T-cell (primary cell): ENCODE measurements around the gene NFIA. TPM values are rescaled to one million over a fixed set of nuclear protein-coding genes. Genes with fewer than 3 reads are reported as not detected.

Source experiments
- ATAC-seq, 4 experiments: fragments of 200-7000 bp in 3 of 4; fragments of 150-1000 bp in 1 of 4; cut with Tn5 transposase; replicated peaks in 1 of 4; 1 replicate in 3 of 4; 2 replicates in 1 of 4; pipeline ENCODE4 v1.10.0; 2021; ENCODE audit warnings: moderate library complexity in 3 of 4, mild to moderate bottlenecking in 2 of 4, moderate number of reproducible peaks in 1 of 4
- CTCF ChIA-PET, 2 donors: fragments of 300-600 bp; sonication (Branson Sonifier 250); formaldehyde crosslinking; loops; one replicate each; lab custom pipeline; 2022; ENCODE audit warnings: antibody characterized with exemption in 2 of 2; lab: Charles Lee
- POLR2A ChIA-PET, 2 donors: fragments of 300-600 bp; sonication (Branson Sonifier 250); formaldehyde crosslinking; loops; one replicate each; lab custom pipeline; 2022; ENCODE audit warnings: antibody characterized with exemption in 2 of 2; lab: Charles Lee
- DNase-seq, 35 experiments: peaks; one replicate each; pipeline versions ENCODE4 v3.0.0 to v3.0.0-alpha.2; 2013 to 2023
- H3K27ac ChIP-seq: one replicate; pipeline ENCODE4 v1.5.1; 2013; ENCODE audit warnings: low read length
- H3K27me3 ChIP-seq, 2 experiments: replicated peaks in 1 of 2; 1 replicate in 1 of 2; 2 replicates in 1 of 2; pipeline versions ENCODE4 v1.6.1 to v1.7.0; 2013; ENCODE audit warnings: low read length in 1 of 2, mixed read lengths in 1 of 2; ENCODE audit not compliant: control insufficient read depth in 2 of 2, insufficient read depth in 2 of 2; ENCODE audit errors: extremely low read depth in 1 of 2
- H3K36me3 ChIP-seq, 2 donors: 1 replicate in 1 of 2; 2 replicates in 1 of 2; pipeline versions ENCODE4 v1.6.1 to v1.7.0; 2013; ENCODE audit warnings: low read length in 1 of 2; ENCODE audit not compliant: control insufficient read depth in 2 of 2, insufficient read depth in 1 of 2; ENCODE audit errors: extremely low read depth in 1 of 2
- H3K4me1 ChIP-seq, 2 experiments: 1 replicate in 1 of 2; 2 replicates in 1 of 2; pipeline versions ENCODE4 v1.6.1 to v1.7.0; 2013; ENCODE audit warnings: low read length in 2 of 2, mixed read lengths in 1 of 2; ENCODE audit not compliant: insufficient read depth in 2 of 2, control insufficient read depth in 1 of 2; ENCODE audit errors: extremely low read depth in 1 of 2
- H3K4me3 ChIP-seq, 2 donors: 1 replicate in 1 of 2; 2 replicates in 1 of 2; pipeline versions ENCODE4 v1.5.1 to v1.7.0; 2013; ENCODE audit warnings: mild to moderate bottlenecking in 2 of 2, low read length in 1 of 2, moderate library complexity in 1 of 2; ENCODE audit not compliant: control insufficient read depth in 1 of 2; ENCODE audit errors: extremely low read depth in 1 of 2
- H3K9me3 ChIP-seq: 2 replicates; pipeline ENCODE4 v1.7.0; 2013
- H3K27ac Mint-ChIP-seq, 2 donors: one replicate each; pipeline ENCODE4 v1.8.0; 2020 to 2021; ENCODE audit warnings: mild to moderate bottlenecking in 2 of 2, mixed read lengths in 2 of 2
- H3K27me3 Mint-ChIP-seq, 2 donors: one replicate each; pipeline ENCODE4 v1.8.0; 2021 to 2022; ENCODE audit warnings: mixed read lengths in 2 of 2
- H3K36me3 Mint-ChIP-seq: one replicate; pipeline ENCODE4 v1.8.0; 2021; ENCODE audit warnings: mixed read lengths
- H3K4me1 Mint-ChIP-seq, 3 donors: one replicate each; pipeline ENCODE4 v1.8.0; 2020 to 2022; ENCODE audit warnings: mixed read lengths in 3 of 3, mild to moderate bottlenecking in 1 of 3
- H3K4me3 Mint-ChIP-seq, 3 donors: one replicate each; pipeline ENCODE4 v1.8.0; 2020 to 2022; ENCODE audit warnings: mild to moderate bottlenecking in 3 of 3, mixed read lengths in 3 of 3, moderate library complexity in 3 of 3
- H3K9me3 Mint-ChIP-seq, 3 donors: one replicate each; pipeline ENCODE4 v1.8.0; 2020 to 2022; ENCODE audit warnings: mixed read lengths in 3 of 3
- WGBS: methylation state at CpG from one replicate; pipeline ENCODE4 v1.1.5; 2013; ENCODE audit warnings: missing lambda C conversion rate; ENCODE audit not compliant: insufficient coverage; 5-methylcytosine and 5-hydroxymethylcytosine counted together
- total RNA-seq, 35 experiments: library from RNA in 6 of 35; stranded (reverse) in 6 of 35; fragments of 120-200 nt in 1 of 35; gene quantifications; one replicate each; pipeline versions ENCODE4 v1.2.1 to v1.2.4 and lab custom pipeline; 2013 to 2026

The NFIA gene
- total RNA-seq, 5 donors from 2014 or later (not counting 1 experiment from before 2014, with no cell fraction given), result 5.1 to 10.1 (median 7.1) TPM

GRCh38 chr1:61047061-61047460 is 35.3 kb upstream of the NFIA start:
- H3K9me3 Mint-ChIP-seq, result no peaks in the 10 kb centered on the region
- Histone ChIP-seq H3K27ac (no peak overlapping the region), H3K4me3 (no peak overlapping the region), H3K9me3 (no peaks in the 10 kb centered on the region), H3K27me3 (peaks cover 0 to 39% of the 10 kb centered on the region in 2 experiments), H3K36me3 (no peaks in the 10 kb centered on the region), H3K4me1 (peaks cover under 1 to 24% of the 10 kb centered on the region in 2 experiments)
- peaks cover 22 to 24% of the 10 kb centered on the region in 2 donors for H3K27me3 Mint-ChIP-seq
- DNase-seq (no peak), ATAC-seq (no peak)
- H3K27ac Mint-ChIP-seq, result no peak overlapping the region
- POLR2A ChIA-PET, result no interaction called here
- no peaks in the 10 kb centered on the region for H3K36me3 Mint-ChIP-seq
- CTCF ChIA-PET, result interaction anchor here (0.6 to 1.4 kb wide), 3 partner anchors 8 to 30 kb away, joined by 3 read pairs; no protein-coding TSS in a partner anchor
- no peak overlapping the region for H3K4me3 Mint-ChIP-seq
- H3K4me1 Mint-ChIP-seq, result peaks cover 6 to 18% (median 17%) of the 10 kb centered on the region in 3 donors
- no CpG with 5 or more reads among the region's 3 CpGs for WGBS

DNA sequence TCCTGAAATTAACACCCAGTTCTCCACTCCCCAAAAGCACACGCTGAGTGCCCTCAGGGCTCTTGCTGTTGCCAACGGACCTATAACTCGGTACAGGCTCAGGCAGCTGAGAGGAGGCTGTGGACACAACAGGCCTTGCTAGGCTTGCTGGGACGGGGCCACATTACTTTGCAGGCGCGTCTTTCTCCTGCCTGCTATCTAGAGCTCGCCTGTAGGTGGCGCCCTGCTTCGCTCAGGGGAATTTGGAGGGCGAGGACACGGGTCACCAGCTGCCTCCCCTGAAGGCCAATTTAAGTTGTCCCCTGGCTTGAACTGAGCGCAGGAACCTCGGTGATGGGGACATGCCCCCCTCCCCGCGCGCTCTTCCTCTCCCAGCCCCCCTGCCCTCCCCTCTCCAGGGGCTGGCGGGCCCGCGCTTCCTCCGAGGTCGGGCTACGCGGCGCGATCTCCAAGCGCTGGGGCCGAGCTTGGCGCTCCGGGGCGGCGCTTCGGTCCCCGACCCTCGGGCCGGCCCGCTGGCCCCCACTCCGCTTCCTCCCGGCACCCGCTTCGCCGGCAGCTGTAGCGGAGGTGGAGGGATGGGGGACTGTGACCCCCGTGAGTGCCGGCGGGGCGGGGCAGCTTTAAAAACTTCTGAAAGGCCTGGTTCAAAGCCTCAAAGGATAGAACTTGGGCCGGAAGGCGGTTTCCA is 32.4 kb upstream of the NFIA start:
- peaks cover 33 to 36% of the 10 kb centered on the region in 2 donors for H3K27me3 Mint-ChIP-seq
- Histone ChIP-seq H3K36me3 (no peaks in the 10 kb centered on the region), H3K9me3 (no peaks in the 10 kb centered on the region), H3K27ac (no peak overlapping the region), H3K27me3 (peaks cover 5 to 48% of the 10 kb centered on the region in 2 experiments), H3K4me1 (peaks cover 14 to 36% of the 10 kb centered on the region in 2 experiments), H3K4me3 (peak overlapping the region; percentile 62 to 78)
- ChIA-PET CTCF (interaction anchor here (0.6 to 2.2 kb wide), 42 partner anchors 9 to 642 kb away, joined by 3 to 39 read pairs (median 4); no protein-coding TSS in a partner anchor), POLR2A (interaction anchor here (0.6 to 2.5 kb wide), 4 partner anchors 28 to 410 kb away, joined by 4 to 20 read pairs (median 6); no protein-coding TSS in a partner anchor)
- DNase-seq (peak; percentile 59 to 92 (median 82)), ATAC-seq (peak; percentile 79 to 85 (median 82))
- peak overlapping the region; percentile 59 to 81 (median 71) for H3K4me3 Mint-ChIP-seq
- H3K4me1 Mint-ChIP-seq, result peaks cover 24 to 30% (median 28%) of the 10 kb centered on the region in 3 donors
- under 1% methylated on average over 39 of the region's 48 CpGs for WGBS
- H3K27ac Mint-ChIP-seq, result no peak overlapping the region
- H3K9me3 Mint-ChIP-seq, result no peaks in the 10 kb centered on the region
- no peaks in the 10 kb centered on the region for H3K36me3 Mint-ChIP-seq

GRCh38 chr1:61050541-61051442 is 31.6 kb upstream of the NFIA start:
- no peak overlapping the region for H3K27ac Mint-ChIP-seq
- POLR2A ChIA-PET, result interaction anchor here (1.7 to 2.5 kb wide), 2 partner anchors 27 kb away, joined by 7 to 20 read pairs; no protein-coding TSS in a partner anchor
- no peaks in the 10 kb centered on the region for H3K36me3 Mint-ChIP-seq

GRCh38 chr1:61051443-61051718 is 31.0 kb upstream of the NFIA start:
- no peaks in the 10 kb centered on the region for H3K9me3 Mint-ChIP-seq
- Histone ChIP-seq H3K36me3 (no peaks in the 10 kb centered on the region), H3K4me1 (peaks cover 14 to 36% of the 10 kb centered on the region in 2 experiments), H3K27me3 (peaks cover 11 to 48% of the 10 kb centered on the region in 2 experiments), H3K4me3 (peak overlapping the region in 1 of 2 donors; percentile 78), H3K27ac (no peak overlapping the region), H3K9me3 (no peaks in the 10 kb centered on the region)
- ChIA-PET POLR2A (interaction anchor here in 1 of 2 donors (2.5 kb wide), 1 partner anchor 26 kb away, joined by 20 read pairs; no protein-coding TSS in a partner anchor), CTCF (interaction anchor here in 1 of 2 donors (1.0 to 3.6 kb wide), 3 partner anchors 19 to 53 kb away, joined by 3 to 21 read pairs (median 4); no protein-coding TSS in a partner anchor)
- H3K4me3 Mint-ChIP-seq, result peak overlapping the region; percentile 59 to 74 (median 73)
- DNase-seq (no peak), ATAC-seq (no peak)
- H3K27me3 Mint-ChIP-seq, result peaks cover 41% of the 10 kb centered on the region in 2 donors
- WGBS, result no CpG with 5 or more reads among the region's 4 CpGs
- H3K4me1 Mint-ChIP-seq, result peaks cover 27 to 33% (median 29%) of the 10 kb centered on the region in 3 donors
- H3K27ac Mint-ChIP-seq, result no peak overlapping the region
- H3K36me3 Mint-ChIP-seq, result no peaks in the 10 kb centered on the region

More at GRCh38 chr1:61050541-61051442, 31.6 kb upstream of the NFIA start:
- DNase-seq (peak in 1 of 35 experiments; percentile 43), ATAC-seq (peak; percentile 36 to 49 (median 43))
- no peaks in the 10 kb centered on the region for H3K9me3 Mint-ChIP-seq
- no peaks in the 10 kb centered on the region for H3K9me3 ChIP-seq
- H3K4me3 Mint-ChIP-seq, result peak overlapping the region; percentile 59 to 81 (median 73)
- H3K4me3 ChIP-seq, result peak overlapping the region; percentile 62 to 78
- CTCF ChIA-PET, result interaction anchor here (0.6 to 3.6 kb wide), 35 partner anchors 8 to 538 kb away, joined by 3 to 39 read pairs (median 4); no protein-coding TSS in a partner anchor
- H3K4me1 ChIP-seq, result peaks cover 14 to 36% of the 10 kb centered on the region in 2 experiments
- WGBS, result 2% methylated on average over 61 of the region's 85 CpGs
- peaks cover 11 to 48% of the 10 kb centered on the region in 2 experiments for H3K27me3 ChIP-seq
- H3K4me1 Mint-ChIP-seq, result peaks cover 24 to 30% (median 28%) of the 10 kb centered on the region in 3 donors
- no peaks in the 10 kb centered on the region for H3K36me3 ChIP-seq
- peaks cover 36 to 38% of the 10 kb centered on the region in 2 donors for H3K27me3 Mint-ChIP-seq
- H3K27ac ChIP-seq, result no peak overlapping the region

GRCh38 chr1:61051719-61052394 is 30.5 kb upstream of the NFIA start:
- Mint-ChIP-seq H3K4me1 (peaks cover 32 to 36% (median 33%) of the 10 kb centered on the region in 3 donors), H3K4me3 (peak overlapping the region; percentile 31 to 83 (median 52)), H3K27ac (no peak overlapping the region), H3K9me3 (no peaks in the 10 kb centered on the region), H3K36me3 (no peaks in the 10 kb centered on the region), H3K27me3 (peaks cover 41 to 43% of the 10 kb centered on the region in 2 donors)
- DNase-seq, result no peak
- Histone ChIP-seq H3K27ac (no peak overlapping the region), H3K4me3 (peak overlapping the region in 1 of 2 donors; percentile 38), H3K27me3 (peaks cover 11 to 50% of the 10 kb centered on the region in 2 experiments), H3K36me3 (no peaks in the 10 kb centered on the region), H3K4me1 (peaks cover 18 to 38% of the 10 kb centered on the region in 2 experiments), H3K9me3 (no peaks in the 10 kb centered on the region)
- 78% methylated on average over 19 of the region's 23 CpGs for WGBS
- ChIA-PET CTCF (interaction anchor here in 1 of 2 donors (1.0 to 3.6 kb wide), 3 partner anchors 19 to 52 kb away, joined by 3 to 21 read pairs (median 4); no protein-coding TSS in a partner anchor), POLR2A (interaction anchor here in 1 of 2 donors (2.5 kb wide), 1 partner anchor 26 kb away, joined by 20 read pairs; no protein-coding TSS in a partner anchor)
- no peak for ATAC-seq
